ENCODE measurements around the gene RPL18A. TPM values are rescaled to one million over a fixed set of nuclear protein-coding genes. Genes with fewer than 3 reads are reported as not detected.

The RPL18A gene
- total RNA-seq, 1 experiment from 2014 or later: 2,837 TPM

DNA sequence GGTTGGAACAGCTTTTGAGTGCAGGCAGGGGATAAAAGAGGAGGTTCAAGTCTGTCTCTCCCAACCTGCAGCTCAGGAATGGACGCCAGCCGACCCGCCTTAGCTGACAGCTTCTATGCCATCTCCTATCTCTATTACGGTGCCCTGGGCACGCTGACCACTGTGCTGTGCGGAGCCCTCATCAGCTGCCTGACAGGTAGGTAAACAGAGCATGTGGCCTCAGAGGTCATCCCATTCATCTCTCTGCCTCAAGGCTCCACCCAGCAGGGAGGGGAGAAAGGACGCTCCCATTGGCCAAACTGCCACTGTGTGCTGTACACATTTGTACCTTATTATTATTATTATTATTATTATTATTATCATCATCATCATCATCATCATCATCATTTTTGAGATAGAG lies 28.6 kb downstream of the RPL18A start:
- Mint-ChIP-seq H3K27me3 (ENCODE audit: low read depth) (peaks cover 15% of the 10 kb centered on the region), H3K9me3 (no peaks in the 10 kb centered on the region; a peak in 1 of 5 replicates), H3K4me1 (peaks cover 6 to 12% of the 10 kb centered on the region in 2 experiments), H3K36me3 (ENCODE audit: insufficient read depth in 1 of 3, low read depth in 3 of 3) (no peaks in the 10 kb centered on the region), H3K4me3 (no peak overlapping the region), H3K27ac (no peak overlapping the region)
- Histone ChIP-seq H3T11ph (ENCODE audit: low read length) (no peak overlapping the region), H3K4me1 (ENCODE audit: insufficient read depth, low read length) (no peaks in the 10 kb centered on the region), H3K4ac (ENCODE audit: low read depth, low read length) (no peak overlapping the region), H2AFZ (ENCODE audit: low read length) (no peak overlapping the region), H2BK120ac (ENCODE audit: low read depth, low read length, poor library complexity, severe bottlenecking) (no peak overlapping the region), H2BK5ac (ENCODE audit: insufficient read length, low read length) (no peak overlapping the region), H2BK20ac (ENCODE audit: low read depth, low read length, poor library complexity, severe bottlenecking) (no peak overlapping the region), H2AK5ac (ENCODE audit: insufficient read length, low read length) (no peak overlapping the region), H3K9ac (ENCODE audit: extremely low read depth, insufficient read length, low read length) (no peak overlapping the region), H3K23me2 (ENCODE audit: insufficient read length, low read depth, low read length, poor library complexity, severe bottlenecking) (no peaks in the 10 kb centered on the region), H2BK15ac (ENCODE audit: low read depth, low read length) (no peak overlapping the region), H3K4me2 (ENCODE audit: insufficient read depth, insufficient read length, low read length) (no peak overlapping the region), H3K18ac (ENCODE audit: insufficient read length, low read depth, low read length) (no peak overlapping the region), H3K27ac (ENCODE audit: insufficient read length, low read depth, low read length) (no peak overlapping the region), H3K23ac (ENCODE audit: insufficient read length, low read depth, low read length) (no peak overlapping the region), H2BK12ac (ENCODE audit: insufficient read length, low read depth, low read length) (no peak overlapping the region), H3K27me3 (ENCODE audit: insufficient read depth, low read length) (no peaks in the 10 kb centered on the region), H4K91ac (ENCODE audit: insufficient read length, low read depth, low read length) (no peak overlapping the region), H4K5ac (ENCODE audit: insufficient read length, low read depth, low read length) (no peak overlapping the region), H4K20me1 (ENCODE audit: control insufficient read depth, insufficient read depth, insufficient read length) (no peaks in the 10 kb centered on the region), H3K56ac (ENCODE audit: insufficient read length, low read depth, low read length) (no peak overlapping the region), H4K8ac (replicated peaks; ENCODE audit: insufficient read length, low read depth, low read length) (no peak overlapping the region), H3K79me1 (ENCODE audit: insufficient read depth, low read depth, low read length, poor library complexity, severe bottlenecking) (no peaks in the 10 kb centered on the region), H3K14ac (ENCODE audit: insufficient read depth, low read length) (no peak overlapping the region), H3K79me2 (ENCODE audit: insufficient read depth, low read length) (no peaks in the 10 kb centered on the region), H3K9me3 (ENCODE audit: control insufficient read depth, low read depth, low read length) (no peaks in the 10 kb centered on the region)
- WGBS (ENCODE audit: extremely low coverage, insufficient read length, low lambda C conversion rate): no CpG with 5 or more reads among the region's 7 CpGs
- TF ChIP-seq, protein P1, sequence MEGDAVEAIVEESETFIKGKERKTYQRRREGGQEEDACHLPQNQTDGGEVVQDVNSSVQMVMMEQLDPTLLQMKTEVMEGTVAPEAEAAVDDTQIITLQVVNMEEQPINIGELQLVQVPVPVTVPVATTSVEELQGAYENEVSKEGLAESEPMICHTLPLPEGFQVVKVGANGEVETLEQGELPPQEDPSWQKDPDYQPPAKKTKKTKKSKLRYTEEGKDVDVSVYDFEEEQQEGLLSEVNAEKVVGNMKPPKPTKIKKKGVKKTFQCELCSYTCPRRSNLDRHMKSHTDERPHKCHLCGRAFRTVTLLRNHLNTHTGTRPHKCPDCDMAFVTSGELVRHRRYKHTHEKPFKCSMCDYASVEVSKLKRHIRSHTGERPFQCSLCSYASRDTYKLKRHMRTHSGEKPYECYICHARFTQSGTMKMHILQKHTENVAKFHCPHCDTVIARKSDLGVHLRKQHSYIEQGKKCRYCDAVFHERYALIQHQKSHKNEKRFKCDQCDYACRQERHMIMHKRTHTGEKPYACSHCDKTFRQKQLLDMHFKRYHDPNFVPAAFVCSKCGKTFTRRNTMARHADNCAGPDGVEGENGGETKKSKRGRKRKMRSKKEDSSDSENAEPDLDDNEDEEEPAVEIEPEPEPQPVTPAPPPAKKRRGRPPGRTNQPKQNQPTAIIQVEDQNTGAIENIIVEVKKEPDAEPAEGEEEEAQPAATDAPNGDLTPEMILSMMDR (conservative IDR thresholded peaks at IDR 0.05): no peak
- DNase-seq: no peak

Data from H9 (cell line).